Measurements from ENCODE around the gene BLTP3B. TPM values are rescaled to one million over a fixed set of nuclear protein-coding genes. Genes with fewer than 3 reads are reported as not detected.

BLTP3B gene
- total and polyA plus RNA-seq, 3 donors from 2014 or later, result 25.4 to 34.9 (median 29.2) TPM

DNA sequence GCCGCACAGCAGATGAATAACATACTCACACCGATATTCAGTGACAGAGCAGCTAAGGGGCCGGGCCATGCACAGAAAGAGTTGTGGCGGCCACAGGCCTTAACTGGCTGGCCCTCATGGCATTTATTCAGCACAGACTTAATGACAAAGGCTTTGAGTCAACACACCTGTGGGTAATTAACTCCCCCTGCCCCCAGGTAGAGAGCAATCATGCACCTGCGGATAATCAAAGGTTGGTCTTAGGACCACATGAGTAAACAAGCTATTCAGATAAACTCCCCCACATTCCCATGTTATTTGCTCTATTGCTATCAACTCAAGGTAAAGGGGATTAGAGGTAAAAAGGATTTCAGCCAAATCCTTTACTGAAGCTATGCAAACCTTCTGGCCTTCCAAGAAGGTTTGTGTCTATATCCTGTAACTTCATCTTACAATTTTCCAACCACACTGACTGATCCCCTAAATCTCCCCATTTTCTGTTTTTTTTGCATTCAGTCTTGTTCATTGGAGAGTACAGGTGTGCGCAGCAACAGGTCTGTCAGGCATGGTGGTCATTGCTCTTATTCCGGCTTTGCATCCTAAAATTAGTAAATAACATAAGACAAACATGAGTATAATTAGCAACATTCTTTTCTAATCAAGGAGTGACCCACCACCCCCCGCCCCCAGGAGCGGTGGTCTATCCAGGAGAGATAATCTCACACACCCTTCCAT lies 16.9 kb upstream of the BLTP3B start:
- Histone ChIP-seq H3K27me3 (no peaks in the 10 kb centered on the region), H3K4me1 (no peaks in the 10 kb centered on the region), H3K9me3 (no peaks in the 10 kb centered on the region), H3K36me3 (ENCODE audit: low read depth, missing control alignments) (no peaks in the 10 kb centered on the region), H3K27ac (no peak overlapping the region), H3K4me3 (no peak overlapping the region)
- DNase-seq, result no peak
- 89 to 94% methylated on average over 9 of the region's 9 CpGs for WGBS, 2 donors
- intact Hi-C loops (cut with DNase I; ENCODE audit: low total_unique reads), result no loop called here
- TF ChIP-seq, protein P1, sequence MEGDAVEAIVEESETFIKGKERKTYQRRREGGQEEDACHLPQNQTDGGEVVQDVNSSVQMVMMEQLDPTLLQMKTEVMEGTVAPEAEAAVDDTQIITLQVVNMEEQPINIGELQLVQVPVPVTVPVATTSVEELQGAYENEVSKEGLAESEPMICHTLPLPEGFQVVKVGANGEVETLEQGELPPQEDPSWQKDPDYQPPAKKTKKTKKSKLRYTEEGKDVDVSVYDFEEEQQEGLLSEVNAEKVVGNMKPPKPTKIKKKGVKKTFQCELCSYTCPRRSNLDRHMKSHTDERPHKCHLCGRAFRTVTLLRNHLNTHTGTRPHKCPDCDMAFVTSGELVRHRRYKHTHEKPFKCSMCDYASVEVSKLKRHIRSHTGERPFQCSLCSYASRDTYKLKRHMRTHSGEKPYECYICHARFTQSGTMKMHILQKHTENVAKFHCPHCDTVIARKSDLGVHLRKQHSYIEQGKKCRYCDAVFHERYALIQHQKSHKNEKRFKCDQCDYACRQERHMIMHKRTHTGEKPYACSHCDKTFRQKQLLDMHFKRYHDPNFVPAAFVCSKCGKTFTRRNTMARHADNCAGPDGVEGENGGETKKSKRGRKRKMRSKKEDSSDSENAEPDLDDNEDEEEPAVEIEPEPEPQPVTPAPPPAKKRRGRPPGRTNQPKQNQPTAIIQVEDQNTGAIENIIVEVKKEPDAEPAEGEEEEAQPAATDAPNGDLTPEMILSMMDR (IDR thresholded peaks at IDR 0.05), result no peak
- TF ChIP-seq POLR2A (IDR thresholded peaks at IDR 0.05), result no peak

DNA sequence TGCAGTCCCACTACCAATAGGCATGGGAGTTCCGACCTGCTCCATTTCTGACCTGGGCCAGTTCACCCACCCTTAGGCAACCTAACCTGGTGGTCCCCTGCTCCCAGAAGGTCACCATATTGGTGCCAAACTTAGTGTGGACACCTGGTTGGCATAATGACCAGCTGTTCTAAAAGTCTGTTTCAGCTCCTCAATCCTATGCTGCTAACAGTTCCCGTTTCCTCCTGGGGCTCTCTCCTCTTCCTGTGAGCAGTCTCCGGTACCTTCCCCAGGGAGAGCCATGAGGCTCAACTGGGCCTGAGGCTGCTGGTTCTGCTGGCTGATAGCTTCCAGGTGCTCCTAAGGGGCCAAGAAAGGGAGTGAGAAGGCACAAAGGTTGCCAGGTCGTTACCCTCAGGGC lies 15.9 kb upstream of the BLTP3B start:
- intact Hi-C loops (cut with DNase I; ENCODE audit: low total_unique reads), result no loop called here
- no peak for TF ChIP-seq POLR2A (IDR thresholded peaks at IDR 0.05)
- TF ChIP-seq, protein P1 (IDR thresholded peaks at IDR 0.05), result no peak
- 82 to 95% methylated on average over 4 of the region's 4 CpGs for WGBS, 2 donors

DNA sequence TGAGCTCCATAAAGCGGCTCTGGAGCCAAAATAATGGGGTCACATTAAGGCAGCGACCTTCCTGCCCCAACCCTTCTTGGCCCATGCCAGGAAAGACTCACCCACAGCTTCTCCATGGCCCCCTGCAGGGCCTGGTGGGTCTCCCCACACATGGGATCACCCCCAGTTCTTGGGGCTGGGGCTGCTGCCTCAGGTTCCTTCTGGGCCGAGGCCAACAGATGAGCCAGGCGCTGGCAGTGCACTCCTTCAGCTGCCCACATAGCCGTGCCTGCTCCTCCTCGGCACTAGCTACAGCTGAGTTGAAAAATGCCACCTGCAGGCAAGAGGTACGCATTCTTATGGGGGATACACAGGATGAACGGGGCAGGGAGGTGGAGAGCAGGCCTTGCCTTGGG lies 14.8 kb upstream of the BLTP3B start:
- 88 to 94% methylated on average over 8 of the region's 8 CpGs for WGBS, 2 donors
- H3K36me3 ChIP-seq (ENCODE audit: low read depth, missing control alignments), result no peaks in the 10 kb centered on the region

More for the DNA sequence above, 15.9 kb upstream of the BLTP3B start:
- DNase-seq, result no peak
- Histone ChIP-seq H3K27me3 (no peaks in the 10 kb centered on the region), H3K9me3 (no peaks in the 10 kb centered on the region), H3K36me3 (ENCODE audit: low read depth, missing control alignments) (no peaks in the 10 kb centered on the region), H3K4me3 (no peak overlapping the region), H3K27ac (no peak overlapping the region), H3K4me1 (no peaks in the 10 kb centered on the region)

DNA sequence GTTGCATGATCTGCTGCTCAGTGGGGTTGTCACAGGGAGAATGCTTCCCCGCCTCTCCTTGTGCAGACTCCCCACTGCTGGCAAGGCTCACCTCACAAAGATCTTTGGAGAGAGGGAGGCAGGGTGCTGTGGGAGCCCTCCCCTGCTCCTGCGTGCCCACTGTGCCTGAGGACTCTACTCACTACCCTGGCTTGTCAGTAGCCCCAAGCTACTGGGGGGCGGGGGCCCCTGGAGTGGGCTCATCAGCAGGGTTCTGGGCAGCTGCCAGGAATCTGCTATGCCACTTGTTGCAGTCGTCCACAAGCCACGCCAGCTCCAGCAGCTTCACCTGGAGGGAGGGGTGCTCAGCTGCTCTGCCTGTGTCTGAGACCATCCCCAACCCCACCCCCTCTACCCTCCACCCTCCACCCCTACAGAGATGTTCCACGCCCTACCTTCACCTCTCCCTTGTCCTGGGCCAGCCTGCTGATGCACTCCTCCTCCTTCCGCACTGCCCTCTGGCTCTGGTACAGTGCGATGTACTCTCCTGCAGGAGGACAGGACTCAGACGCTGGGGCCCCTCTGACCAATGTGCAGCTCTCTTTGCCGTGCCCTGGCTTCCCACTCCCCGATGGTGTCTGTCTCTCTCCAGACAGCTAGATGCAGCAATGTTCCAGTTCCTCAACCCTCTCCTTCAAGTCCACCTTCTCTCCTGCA lies 14.2 kb upstream of the BLTP3B start:
- no peak overlapping the region for H3K4me3 ChIP-seq
- no peaks in the 10 kb centered on the region for H3K4me1 ChIP-seq
- intact Hi-C loops (cut with DNase I; ENCODE audit: low total_unique reads), result no loop called here
- no peaks in the 10 kb centered on the region for H3K9me3 ChIP-seq
- no peaks in the 10 kb centered on the region for H3K27me3 ChIP-seq
- H3K36me3 ChIP-seq (ENCODE audit: low read depth, missing control alignments), result no peaks in the 10 kb centered on the region
- TF ChIP-seq, protein P1 (IDR thresholded peaks at IDR 0.05), result no peak
- no peak for TF ChIP-seq POLR2A (IDR thresholded peaks at IDR 0.05)
- WGBS, 2 donors, result 85 to 89% methylated on average over 6 to 11 of the region's 11 CpGs
- no peak overlapping the region for H3K27ac ChIP-seq
- DNase-seq, result no peak

More for the DNA sequence above, 14.8 kb upstream of the BLTP3B start:
- Histone ChIP-seq H3K4me1 (no peaks in the 10 kb centered on the region), H3K4me3 (no peak overlapping the region), H3K27ac (no peak overlapping the region), H3K9me3 (no peaks in the 10 kb centered on the region), H3K27me3 (no peaks in the 10 kb centered on the region)
- no peak for TF ChIP-seq POLR2A (IDR thresholded peaks at IDR 0.05)
- TF ChIP-seq, protein P1 (IDR thresholded peaks at IDR 0.05), result no peak
- no peak for DNase-seq
- intact Hi-C loops (cut with DNase I; ENCODE audit: low total_unique reads), result no loop called here
